ENCODE measurements around the gene FAS.

DNA sequence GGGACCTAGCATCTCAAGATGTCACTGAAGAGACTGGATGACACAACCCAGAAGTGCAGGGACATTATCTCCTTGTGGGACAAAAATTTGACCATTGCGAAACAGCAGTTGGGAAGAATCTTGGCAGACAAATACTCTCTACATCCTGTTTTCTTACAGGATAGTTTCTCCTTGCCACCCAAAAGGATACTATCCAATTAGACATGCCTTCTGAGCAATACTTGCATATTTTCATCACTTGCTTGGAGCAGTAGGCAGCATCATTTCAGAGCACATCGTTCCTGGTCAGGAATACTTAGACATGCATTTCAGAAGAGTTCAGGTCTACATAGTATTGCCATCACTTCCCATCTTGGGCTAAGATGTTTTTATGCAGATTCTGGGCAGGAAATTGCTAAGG is 56.8 kb downstream of the FAS start:
- TF ChIP-seq, protein P1, sequence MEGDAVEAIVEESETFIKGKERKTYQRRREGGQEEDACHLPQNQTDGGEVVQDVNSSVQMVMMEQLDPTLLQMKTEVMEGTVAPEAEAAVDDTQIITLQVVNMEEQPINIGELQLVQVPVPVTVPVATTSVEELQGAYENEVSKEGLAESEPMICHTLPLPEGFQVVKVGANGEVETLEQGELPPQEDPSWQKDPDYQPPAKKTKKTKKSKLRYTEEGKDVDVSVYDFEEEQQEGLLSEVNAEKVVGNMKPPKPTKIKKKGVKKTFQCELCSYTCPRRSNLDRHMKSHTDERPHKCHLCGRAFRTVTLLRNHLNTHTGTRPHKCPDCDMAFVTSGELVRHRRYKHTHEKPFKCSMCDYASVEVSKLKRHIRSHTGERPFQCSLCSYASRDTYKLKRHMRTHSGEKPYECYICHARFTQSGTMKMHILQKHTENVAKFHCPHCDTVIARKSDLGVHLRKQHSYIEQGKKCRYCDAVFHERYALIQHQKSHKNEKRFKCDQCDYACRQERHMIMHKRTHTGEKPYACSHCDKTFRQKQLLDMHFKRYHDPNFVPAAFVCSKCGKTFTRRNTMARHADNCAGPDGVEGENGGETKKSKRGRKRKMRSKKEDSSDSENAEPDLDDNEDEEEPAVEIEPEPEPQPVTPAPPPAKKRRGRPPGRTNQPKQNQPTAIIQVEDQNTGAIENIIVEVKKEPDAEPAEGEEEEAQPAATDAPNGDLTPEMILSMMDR (IDR thresholded peaks at IDR 0.05), result no peak
- TF ChIP-seq POLR2A (IDR thresholded peaks at IDR 0.05), result no peak

Data from thyroid gland (tissue), 4 donors.